Subcutaneous abdominal adipose tissue (tissue), 5 donors: ENCODE measurements around the gene L3MBTL2.

ENCODE experiments used
- H3K27ac ChIP-seq: one replicate; pipeline ENCODE4 v1.7.0; 2013; ENCODE audit warnings: low read depth, mild to moderate bottlenecking, inconsistent platforms, low read length, moderate library complexity
- H3K27me3 ChIP-seq, 5 donors: one replicate each; pipeline ENCODE4 v1.7.0; 2013; ENCODE audit warnings: low read length in 5 of 5, inconsistent platforms in 1 of 5; ENCODE audit not compliant: control insufficient read depth in 5 of 5, insufficient read depth in 4 of 5
- H3K36me3 ChIP-seq, 5 donors: one replicate each; pipeline ENCODE4 v1.7.0; 2013; ENCODE audit warnings: low read length in 5 of 5; ENCODE audit not compliant: control insufficient read depth in 5 of 5, insufficient read depth in 5 of 5
- H3K4me1 ChIP-seq, 5 donors: one replicate each; pipeline ENCODE4 v1.7.0; 2013; ENCODE audit warnings: low read length in 5 of 5, mild to moderate bottlenecking in 3 of 5, moderate library complexity in 1 of 5; ENCODE audit not compliant: control insufficient read depth in 5 of 5, insufficient read depth in 5 of 5
- H3K4me3 ChIP-seq, 5 donors: one replicate each; pipeline ENCODE4 v1.7.0; 2013; ENCODE audit warnings: low read length in 5 of 5, low read depth in 1 of 5
- H3K9ac ChIP-seq, 5 donors: one replicate each; pipeline ENCODE4 v1.7.0; 2013; ENCODE audit warnings: low read length in 5 of 5, mild to moderate bottlenecking in 4 of 5, moderate library complexity in 3 of 5
- H3K9me3 ChIP-seq, 5 donors: one replicate each; pipeline ENCODE4 v1.7.0; 2013; ENCODE audit warnings: low read length in 5 of 5; ENCODE audit not compliant: control insufficient read depth in 5 of 5
- donor health status: healthy.
- donor health status: healthy.
- donor health status: healthy.
- donor health status: healthy.
- donor health status: healthy.

Gene L3MBTL2

DNA sequence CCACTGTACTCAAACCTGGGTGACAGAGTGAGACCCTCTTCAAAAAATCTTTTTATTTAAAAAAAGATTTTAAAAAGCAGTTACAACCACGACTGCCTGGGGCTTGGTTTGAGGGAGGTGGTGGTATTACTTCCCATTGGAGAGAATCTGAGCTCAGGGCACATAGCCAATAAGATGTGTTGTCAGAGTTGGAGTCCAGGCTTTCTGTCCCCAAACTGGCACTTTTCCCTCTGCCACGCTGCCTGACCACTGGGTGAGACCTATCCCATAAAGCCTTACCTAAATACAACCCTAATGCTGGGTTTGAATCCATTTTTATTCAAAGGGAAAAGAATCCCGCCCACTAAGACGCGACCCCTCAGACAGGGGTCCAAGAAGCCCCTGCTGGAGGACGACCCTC, 24.1 kb downstream of the L3MBTL2 start:
- Histone ChIP-seq H3K9ac (no peak overlapping the region), H3K4me1 (peaks cover 0 to 30% (median 19%) of the 10 kb centered on the region in 5 donors), H3K27ac (no peak overlapping the region), H3K9me3 (no peaks in the 10 kb centered on the region), H3K36me3 (peaks cover 0 to 69% (median 46%) of the 10 kb centered on the region in 5 donors), H3K4me3 (no peak overlapping the region), H3K27me3 (no peaks in the 10 kb centered on the region)

DNA sequence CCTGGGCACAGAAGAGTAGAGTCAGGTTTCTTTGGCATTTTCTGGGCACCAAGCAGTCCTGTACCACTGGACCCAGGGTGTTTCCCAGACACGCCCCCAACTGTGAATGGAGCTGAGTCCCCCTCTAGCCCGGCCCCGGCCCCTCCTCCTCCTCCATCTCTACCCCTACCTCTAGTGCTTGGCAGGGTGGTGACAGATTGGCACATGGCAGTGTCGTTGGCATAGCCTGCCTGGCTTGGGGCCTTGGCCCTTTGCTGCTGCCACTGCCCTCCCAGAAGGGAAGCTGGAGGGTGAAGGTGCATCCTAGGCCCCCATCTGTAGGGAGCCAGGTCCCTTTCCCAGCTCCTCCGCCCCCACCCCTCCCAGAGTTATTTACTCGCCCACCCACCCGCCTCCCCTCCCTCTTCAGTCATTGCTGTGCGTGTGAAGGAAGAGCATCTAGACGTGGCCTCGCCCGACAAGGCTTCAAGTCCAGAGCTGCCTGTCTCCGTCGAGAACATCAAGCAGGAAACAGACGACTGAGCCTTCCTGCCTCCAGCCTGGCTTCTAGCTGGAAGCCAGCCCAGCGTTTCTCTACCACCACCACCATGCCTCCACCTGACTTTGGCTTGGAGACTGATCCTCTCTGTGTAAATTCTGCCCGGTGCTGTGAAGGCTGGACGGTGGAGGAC, 24.8 kb downstream of the L3MBTL2 start:
- Histone ChIP-seq H3K9me3 (no peaks in the 10 kb centered on the region), H3K36me3 (peaks cover 0 to 62% (median 40%) of the 10 kb centered on the region in 5 donors), H3K4me3 (no peak overlapping the region), H3K4me1 (peaks cover 0 to 30% (median 19%) of the 10 kb centered on the region in 5 donors), H3K9ac (no peak overlapping the region), H3K27me3 (no peaks in the 10 kb centered on the region), H3K27ac (no peak overlapping the region)

DNA sequence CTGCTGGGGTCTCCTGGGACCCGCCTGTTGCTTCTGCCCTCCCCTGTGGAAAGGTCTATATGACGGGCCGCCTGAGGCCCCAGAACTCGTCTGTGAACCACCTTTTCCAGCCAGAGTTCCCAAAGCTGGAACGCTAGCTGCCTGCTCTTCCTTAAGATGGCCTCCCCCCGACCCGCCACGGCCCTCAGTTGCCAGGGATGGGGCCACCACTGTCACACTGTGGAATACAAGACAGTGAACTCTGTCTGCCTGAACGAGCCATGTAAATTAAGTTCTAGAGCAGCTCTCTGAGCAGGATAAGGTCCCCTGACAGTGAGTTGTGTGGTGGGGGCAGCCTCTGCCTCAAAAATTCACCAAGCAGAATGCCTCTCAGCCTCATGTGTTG, 25.3 kb downstream of the L3MBTL2 start:
- Histone ChIP-seq H3K36me3 (peaks cover 0 to 57% (median 34%) of the 10 kb centered on the region in 5 donors), H3K9me3 (no peaks in the 10 kb centered on the region), H3K4me1 (peaks cover 0 to 30% (median 19%) of the 10 kb centered on the region in 5 donors), H3K9ac (no peak overlapping the region), H3K27ac (no peak overlapping the region), H3K27me3 (no peaks in the 10 kb centered on the region), H3K4me3 (no peak overlapping the region)

DNA sequence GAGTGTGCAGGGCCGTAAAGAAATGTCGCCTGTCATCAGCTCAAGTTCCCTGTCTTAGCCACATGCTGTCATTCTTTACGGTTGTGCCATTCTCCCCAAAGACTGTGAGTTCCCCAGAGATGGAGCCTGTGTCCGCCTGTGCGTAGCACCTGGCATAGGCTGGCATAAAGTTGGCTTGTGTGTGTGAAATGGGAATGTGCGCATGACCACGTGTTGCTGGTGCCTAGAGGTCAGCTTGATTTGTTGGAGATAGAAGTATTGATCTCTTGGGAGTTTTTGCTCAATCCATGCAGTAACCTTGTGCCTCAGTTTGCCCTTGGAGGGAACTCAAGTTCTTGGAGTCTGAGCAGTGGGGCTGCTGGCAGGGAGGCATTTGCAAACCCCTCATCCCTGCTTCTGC, 26.3 kb downstream of the L3MBTL2 start:
- Histone ChIP-seq H3K4me3 (no peak overlapping the region), H3K27me3 (no peaks in the 10 kb centered on the region), H3K27ac (no peak overlapping the region), H3K36me3 (peaks cover 0 to 47% (median 26%) of the 10 kb centered on the region in 5 donors), H3K9ac (no peak overlapping the region), H3K4me1 (peaks cover 0 to 30% (median 20%) of the 10 kb centered on the region in 5 donors), H3K9me3 (no peaks in the 10 kb centered on the region)

DNA sequence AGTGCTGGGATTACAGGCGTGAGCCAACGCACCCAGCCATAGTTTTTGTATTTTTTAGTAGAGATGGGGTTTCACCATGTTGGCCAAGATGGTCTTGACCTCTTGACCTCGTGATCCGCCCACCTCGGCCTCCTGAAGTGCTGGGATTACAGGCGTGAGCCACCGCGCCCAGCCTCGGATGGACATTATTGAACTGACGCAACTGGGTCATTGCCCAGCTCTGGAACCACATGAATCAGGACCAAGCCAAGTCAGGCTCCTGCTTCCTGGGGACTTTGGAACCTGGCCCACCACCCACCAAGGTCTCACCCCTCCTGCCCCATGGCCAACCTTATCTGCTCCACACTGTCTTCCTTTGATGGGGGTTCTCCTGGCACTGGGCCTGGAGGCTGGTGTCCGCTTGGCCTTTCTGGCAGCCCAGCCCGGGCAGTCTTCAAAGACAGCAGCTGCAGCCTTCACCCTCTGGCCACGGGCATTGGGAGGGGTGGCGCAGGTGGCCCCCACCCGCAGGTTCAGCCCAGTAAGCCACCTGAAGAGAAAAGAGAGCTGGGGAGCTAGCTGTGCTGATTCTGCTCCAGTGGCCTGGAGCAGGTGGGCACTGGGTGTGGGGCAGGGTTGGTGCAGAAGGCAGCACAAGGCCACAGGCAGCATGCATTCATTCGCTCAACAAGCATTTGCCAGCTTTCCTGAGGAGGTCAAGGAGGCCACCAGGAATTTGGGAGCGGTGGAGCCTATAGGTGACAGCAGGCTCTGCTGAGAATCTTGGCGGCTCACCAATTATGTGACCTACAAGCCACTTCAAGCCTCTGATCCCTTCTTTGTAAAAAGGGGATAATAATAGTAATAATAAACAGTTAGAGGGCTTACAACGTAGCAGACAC, 29.9 kb downstream of the L3MBTL2 start:
- Histone ChIP-seq H3K4me3 (no peak overlapping the region), H3K27ac (no peak overlapping the region), H3K9me3 (no peaks in the 10 kb centered on the region), H3K27me3 (no peaks in the 10 kb centered on the region), H3K4me1 (peaks cover 0 to 44% (median 35%) of the 10 kb centered on the region in 5 donors), H3K36me3 (peaks cover 0 to 14% (median 5%) of the 10 kb centered on the region in 5 donors), H3K9ac (no peak overlapping the region)

DNA sequence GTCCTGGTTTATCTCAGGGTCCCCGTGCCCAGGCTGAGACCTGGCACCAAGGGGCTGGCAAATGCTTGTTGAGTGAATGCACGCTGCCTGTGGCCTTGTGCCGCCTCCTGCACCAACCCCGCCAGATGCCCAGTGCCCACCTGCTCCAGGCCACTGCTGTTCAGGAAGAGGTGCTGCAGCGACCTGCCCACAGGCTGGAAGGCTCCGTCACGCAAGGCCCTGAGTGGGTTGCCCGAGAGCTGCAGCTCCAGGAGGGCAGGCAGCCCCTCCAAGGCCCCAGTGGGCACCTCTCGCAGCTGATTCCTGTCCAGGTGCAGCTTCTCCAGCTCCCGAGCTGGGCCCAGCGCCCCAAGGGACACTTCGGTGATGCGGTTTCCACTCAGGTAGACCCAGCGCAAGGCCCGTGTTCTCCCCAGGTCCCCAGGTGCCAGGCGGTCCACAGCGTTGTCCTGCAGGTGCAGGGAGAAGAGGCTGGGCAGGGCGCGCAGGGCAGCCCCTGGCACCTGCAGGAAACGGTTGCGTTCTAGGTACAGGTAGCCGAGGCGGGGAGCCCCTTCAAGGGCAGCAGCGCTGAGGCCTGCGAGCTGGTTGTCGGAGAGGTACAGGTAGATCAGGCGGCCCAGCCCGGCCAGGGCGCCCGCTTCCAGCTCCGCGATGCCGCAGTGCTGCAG, 32.1 kb downstream of the L3MBTL2 start:
- H3K9ac ChIP-seq: peak overlapping the region in 3 of 5 donors; percentile 18 to 39 (median 24)
- peak overlapping the region in 4 of 5 donors; percentile 53 to 66 (median 58) for H3K4me3 ChIP-seq
- no peaks in the 10 kb centered on the region for H3K36me3 ChIP-seq
- no peaks in the 10 kb centered on the region for H3K9me3 ChIP-seq
- no peak overlapping the region for H3K27ac ChIP-seq
- H3K4me1 ChIP-seq: peaks cover 0 to 29% (median 27%) of the 10 kb centered on the region in 5 donors
- H3K27me3 ChIP-seq: no peaks in the 10 kb centered on the region

DNA sequence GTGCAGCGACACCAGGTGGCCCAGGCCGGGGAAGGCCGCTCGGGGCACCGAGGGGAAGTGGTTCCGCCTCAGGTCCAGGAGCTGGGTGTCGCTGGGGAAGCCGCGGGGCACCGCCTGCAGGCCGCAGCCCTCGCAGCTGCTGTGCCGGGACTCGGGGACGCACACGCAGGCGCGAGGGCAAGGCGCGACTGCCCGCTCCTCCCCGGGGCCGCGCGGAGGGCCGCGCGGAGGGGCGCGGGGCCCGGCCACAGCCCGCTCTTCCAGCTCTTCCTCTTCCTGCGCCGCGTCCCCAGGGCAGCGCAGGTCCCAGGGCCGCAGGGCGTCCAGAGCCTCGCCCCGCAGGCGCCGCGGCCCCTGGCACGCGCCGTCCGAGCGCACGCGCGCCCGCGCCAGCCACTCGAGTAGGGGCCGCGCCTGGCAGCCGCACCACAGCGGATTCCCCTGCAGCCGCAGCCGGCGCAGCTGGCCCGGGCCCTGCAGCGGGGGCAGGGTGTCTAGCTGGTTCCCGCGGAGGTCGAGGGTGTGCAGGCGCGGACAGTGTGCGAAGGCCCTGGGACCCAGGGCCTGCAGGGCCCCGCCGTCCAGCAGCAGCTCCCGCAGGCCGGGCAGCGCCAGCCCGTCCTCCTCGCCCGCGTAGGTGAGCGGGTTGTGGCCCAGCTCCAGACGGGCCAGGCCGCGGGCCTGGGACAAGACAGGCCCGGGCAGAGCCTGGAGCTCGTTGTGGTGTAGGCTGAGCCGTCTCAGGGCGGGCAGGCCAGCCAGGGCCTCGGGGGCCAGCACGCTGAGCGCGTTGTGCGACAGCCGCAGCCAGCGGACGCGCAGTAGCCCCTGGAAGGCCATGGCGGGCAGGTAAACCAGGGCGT, 32.8 kb downstream of the L3MBTL2 start:
- Histone ChIP-seq H3K27me3 (no peaks in the 10 kb centered on the region), H3K4me1 (peaks cover 0 to 22% (median 19%) of the 10 kb centered on the region in 5 donors), H3K36me3 (no peaks in the 10 kb centered on the region), H3K9me3 (no peaks in the 10 kb centered on the region), H3K9ac (peak overlapping the region in 4 of 5 donors; percentile 18 to 59 (median 32)), H3K4me3 (peak overlapping the region in 4 of 5 donors; percentile 53 to 66 (median 58)), H3K27ac (no peak overlapping the region)

DNA sequence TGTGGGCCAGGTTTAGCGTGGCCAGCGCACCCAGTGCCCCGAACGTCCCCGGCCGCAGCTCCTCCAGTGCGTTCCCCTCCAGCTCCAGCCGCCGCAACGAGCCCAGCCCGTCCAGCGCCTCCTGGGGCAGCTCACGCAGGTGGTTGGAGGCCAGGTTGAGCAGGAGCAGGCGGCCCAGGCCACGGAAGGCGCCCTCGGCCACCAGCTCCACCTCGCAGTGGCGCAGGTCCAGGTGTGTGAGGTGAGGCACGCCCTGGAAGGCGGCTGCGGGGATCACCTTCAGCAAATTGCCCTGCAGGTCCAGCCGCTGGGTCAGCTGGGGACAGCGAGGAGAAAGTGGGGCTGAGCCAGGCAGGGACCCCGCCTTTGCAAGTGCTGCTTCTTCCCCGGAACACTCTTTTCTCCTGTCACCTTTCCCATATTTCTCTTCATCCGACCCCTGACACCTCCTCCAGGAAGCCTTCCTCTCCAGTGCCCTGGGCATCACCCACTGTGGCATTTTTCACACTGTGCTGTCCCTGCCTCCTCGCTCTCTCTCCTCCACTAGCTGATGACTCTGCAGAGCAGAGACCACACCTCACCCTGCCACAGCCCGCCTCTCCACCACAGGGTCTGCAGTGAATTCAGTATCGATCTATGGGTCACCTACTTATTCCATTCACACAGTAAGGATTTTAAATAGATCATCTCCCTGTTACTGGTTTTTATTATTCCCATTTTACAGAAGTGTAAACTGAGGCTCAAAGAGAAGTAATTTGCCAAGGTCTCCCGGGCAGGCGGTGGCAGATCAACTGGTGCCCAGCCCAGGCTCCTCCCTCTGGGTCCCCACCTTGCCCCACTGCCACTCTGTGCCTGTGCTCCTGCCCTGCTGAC, 33.7 kb downstream of the L3MBTL2 start:
- H3K4me3 ChIP-seq: peak overlapping the region in 3 of 5 donors; percentile 53 to 66 (median 58)
- H3K36me3 ChIP-seq: no peaks in the 10 kb centered on the region

More for the DNA sequence above, 33.7 kb downstream of the L3MBTL2 start:
- peaks cover 0 to 22% (median 19%) of the 10 kb centered on the region in 5 donors for H3K4me1 ChIP-seq
- H3K9ac ChIP-seq: no peak overlapping the region
- H3K9me3 ChIP-seq: no peaks in the 10 kb centered on the region
- no peak overlapping the region for H3K27ac ChIP-seq
- no peaks in the 10 kb centered on the region for H3K27me3 ChIP-seq
